IMR-90 (cell line): Measurements from ENCODE around the gene HYAL3. TPM values are rescaled to one million over a fixed set of nuclear protein-coding genes. Genes with fewer than 3 reads are reported as not detected.

ENCODE experiments used
- ATAC-seq: fragments of 200-7000 bp; cut with Tn5 transposase; 2 replicates; pipeline ENCODE4 v1.9.1; 2020; ENCODE audit warnings: low read depth, mild to moderate bottlenecking, moderate library complexity
- BruUV-seq: library from RNA; stranded (reverse); fragments of 400-500 nt; replicated peaks from 2 replicates; lab custom pipeline; 2021; lab: Mats Ljungman, UMichigan
- CTCF ChIA-PET: fragments of 300-600 bp; formaldehyde crosslinking; extraction: SDS; loops from one replicate; lab custom pipeline; 2021; ENCODE audit warnings: antibody characterized with exemption; lab: Yijun Ruan, JAX
- POLR2A ChIA-PET: fragments of 300-600 bp; sonication (Branson Sonifier 250); formaldehyde crosslinking; loops from one replicate; lab custom pipeline; 2022; ENCODE audit warnings: antibody characterized with exemption; ENCODE audit not compliant: unreplicated experiment; lab: Charles Lee
- DNase-seq: peaks from one replicate; pipeline ENCODE4 v3.0.0; 2013
- H2AFZ ChIP-seq: replicated peaks from 2 replicates; pipeline ENCODE3; 2013; ENCODE audit warnings: low read length, mild to moderate bottlenecking; ENCODE audit not compliant: poor library complexity
- H2AK5ac ChIP-seq: 2 replicates; pipeline ENCODE4 v1.6.1; 2013; ENCODE audit warnings: low read depth, low read length, inconsistent platforms
- H2AK9ac ChIP-seq: replicated peaks from 2 replicates; pipeline ENCODE3; 2013; ENCODE audit warnings: mild to moderate bottlenecking, low read depth, low read length, moderate library complexity; ENCODE audit not compliant: poor library complexity
- H2BK120ac ChIP-seq: 2 replicates; pipeline ENCODE4 v1.6.1; 2013; ENCODE audit warnings: low read depth, low read length, inconsistent platforms
- H2BK15ac ChIP-seq: 3 replicates; pipeline ENCODE4 v1.6.1; 2013; ENCODE audit warnings: low read depth, low read length, inconsistent platforms
- H2BK20ac ChIP-seq: 2 replicates; pipeline ENCODE4 v1.6.1; 2013; ENCODE audit warnings: low read depth, mild to moderate bottlenecking, inconsistent platforms, low read length, moderate library complexity
- H2BK5ac ChIP-seq: 2 replicates; pipeline ENCODE4 v1.6.1; 2013; ENCODE audit warnings: mild to moderate bottlenecking, low read depth, low read length, inconsistent platforms; ENCODE audit not compliant: poor library complexity, severe bottlenecking
- H3K14ac ChIP-seq: replicated peaks from 2 replicates; pipeline ENCODE4 v1.6.1; 2013; ENCODE audit warnings: low read depth, low read length, inconsistent platforms
- H3K18ac ChIP-seq: 2 replicates; pipeline ENCODE4 v1.6.1; 2013; ENCODE audit warnings: low read depth, low read length, control low read depth
- H3K23ac ChIP-seq: 2 replicates; pipeline ENCODE4 v1.6.1; 2013; ENCODE audit warnings: low read depth, low read length, inconsistent platforms
- H3K27ac ChIP-seq: 2 replicates; pipeline ENCODE4 v1.5.1; 2013; ENCODE audit warnings: mild to moderate bottlenecking, control low read depth, low read length; ENCODE audit not compliant: insufficient read depth
- H3K27me3 ChIP-seq: 2 replicates; pipeline ENCODE4 v1.6.1; 2013; ENCODE audit warnings: low read length; ENCODE audit not compliant: control insufficient read depth, insufficient read depth
- H3K36me3 ChIP-seq: 2 replicates; pipeline ENCODE4 v1.6.1; 2013; ENCODE audit warnings: low read length, mixed read lengths; ENCODE audit not compliant: control insufficient read depth, insufficient read depth
- H3K4ac ChIP-seq: 2 replicates; pipeline ENCODE4 v1.6.1; 2013; ENCODE audit warnings: low read depth, low read length, inconsistent platforms
- H3K4me1 ChIP-seq: 2 replicates; pipeline ENCODE4 v1.6.1; 2013; ENCODE audit warnings: low read length, mixed read lengths; ENCODE audit not compliant: control insufficient read depth, insufficient read depth
- H3K4me2 ChIP-seq: 2 replicates; pipeline ENCODE4 v1.6.1; 2013; ENCODE audit warnings: low read depth, mild to moderate bottlenecking, control low read depth, low read length, moderate library complexity
- H3K4me3 ChIP-seq: 2 replicates; pipeline ENCODE4 v1.5.1; 2013; ENCODE audit warnings: low read depth, mild to moderate bottlenecking, control low read depth, low read length, moderate library complexity; ENCODE audit not compliant: insufficient read depth
- H3K56ac ChIP-seq: 2 replicates; pipeline ENCODE4 v1.6.1; 2013; ENCODE audit warnings: low read length, inconsistent platforms; ENCODE audit not compliant: insufficient read depth; ENCODE audit errors: extremely low read depth
- H3K79me1 ChIP-seq, 2 experiments: 2 replicates each; pipeline ENCODE4 v1.6.1; 2013; ENCODE audit warnings: low read length in 2 of 2, inconsistent platforms in 1 of 2, low read depth in 1 of 2
- H3K9ac ChIP-seq: 2 replicates; pipeline ENCODE4 v1.6.1; 2013; ENCODE audit warnings: low read depth, low read length, control low read depth
- H3K9me1 ChIP-seq: 2 replicates; pipeline ENCODE4 v1.6.1; 2013; ENCODE audit warnings: low read length, inconsistent platforms; ENCODE audit not compliant: insufficient read depth
- H3K9me3 ChIP-seq: 2 replicates; pipeline ENCODE4 v1.6.1; 2013; ENCODE audit warnings: low read length; ENCODE audit not compliant: control insufficient read depth, insufficient read depth
- H4K20me1 ChIP-seq: 2 replicates; pipeline ENCODE4 v1.6.1; 2013; ENCODE audit warnings: low read length, inconsistent platforms; ENCODE audit not compliant: insufficient read depth
- H4K5ac ChIP-seq: 2 replicates; pipeline ENCODE4 v1.6.1; 2013; ENCODE audit warnings: mild to moderate bottlenecking, low read depth, low read length, control low read depth
- H4K8ac ChIP-seq, 2 experiments: 2 replicates each; pipeline ENCODE4 v1.6.1; 2013; ENCODE audit warnings: low read depth in 2 of 2, low read length in 2 of 2, control low read depth in 1 of 2, inconsistent platforms in 1 of 2
- H4K91ac ChIP-seq: 2 replicates; pipeline ENCODE4 v1.6.1; 2013; ENCODE audit warnings: low read depth, low read length, inconsistent platforms; ENCODE audit not compliant: insufficient read depth
- BHLHE40 ChIP-seq: fragments of 150-350 bp; IDR thresholded peaks from 2 replicates; pipeline ENCODE4 v1.6.1; 2016; ENCODE audit warnings: mild to moderate bottlenecking, low read depth, low read length
- CEBPB ChIP-seq: IDR thresholded peaks from 2 replicates; pipeline ENCODE4 v1.6.1; 2012; ENCODE audit warnings: low read depth, low read length, improper control_type of control experiment
- CHD1 ChIP-seq: IDR thresholded peaks from 2 replicates; pipeline ENCODE4 v1.6.1; 2012; ENCODE audit warnings: low read depth, low read length, improper control_type of control experiment
- FOS ChIP-seq: fragments of 150-350 bp; IDR thresholded peaks from 2 replicates; pipeline ENCODE4 v1.6.1; 2016; ENCODE audit warnings: low read depth, low read length
- MAFK ChIP-seq: IDR thresholded peaks from 2 replicates; pipeline ENCODE4 v1.6.1; 2012; ENCODE audit warnings: low read depth, low read length, improper control_type of control experiment
- MAZ ChIP-seq: IDR thresholded peaks from 2 replicates; pipeline ENCODE4 v1.6.1; 2012; ENCODE audit warnings: low read depth, mild to moderate bottlenecking, low read length, improper control_type of control experiment, moderate library complexity, borderline replicate concordance
- MXI1 ChIP-seq: IDR thresholded peaks from 2 replicates; pipeline ENCODE4 v1.6.1; 2012; ENCODE audit warnings: low read depth, mild to moderate bottlenecking, low read length, moderate library complexity, borderline replicate concordance
- NFE2L2 ChIP-seq: fragments of 150-350 bp; IDR thresholded peaks from 2 replicates; pipeline ENCODE4 v1.6.1; 2016; ENCODE audit warnings: low read depth, mild to moderate bottlenecking, low read length
- POLR2A ChIP-seq: IDR thresholded peaks from 2 replicates; pipeline ENCODE4 v1.6.1; 2012; ENCODE audit warnings: mild to moderate bottlenecking, low read depth, low read length
- RAD21 ChIP-seq: IDR thresholded peaks from 2 replicates; pipeline ENCODE4 v1.6.1; 2012; ENCODE audit warnings: low read length, improper control_type of control experiment
- RCOR1 ChIP-seq: IDR thresholded peaks from 2 replicates; pipeline ENCODE4 v1.6.1; 2012; ENCODE audit warnings: mild to moderate bottlenecking, low read length, improper control_type of control experiment; ENCODE audit not compliant: insufficient replicate concordance
- RFX5 ChIP-seq: IDR thresholded peaks from 2 replicates; pipeline ENCODE4 v1.8.0; 2012; ENCODE audit warnings: low read depth, mild to moderate bottlenecking, low read length, moderate library complexity
- SMC3 ChIP-seq: fragments of 150-350 bp; IDR thresholded peaks from 2 replicates; pipeline ENCODE4 v1.6.1; 2016; ENCODE audit warnings: low read depth, mild to moderate bottlenecking, antibody characterized with exemption, low read length, moderate library complexity
- USF2 ChIP-seq: fragments of 150-350 bp; IDR thresholded peaks from 2 replicates; pipeline ENCODE4 v1.6.1; 2017; ENCODE audit warnings: mild to moderate bottlenecking, antibody characterized with exemption, low read length, low read depth
- WGBS, 2 experiments: methylation state at CpG; one replicate each; pipeline versions ENCODE4 v1.1.5 to v1.1.7; 2013; ENCODE audit warnings: missing lambda C conversion rate in 2 of 2; ENCODE audit not compliant: insufficient read length in 1 of 2; ENCODE audit errors: extremely low coverage in 2 of 2; 5-methylcytosine and 5-hydroxymethylcytosine counted together
- dilution Hi-C: fragments of 300-500 bp; cut with HindIII; formaldehyde crosslinking; loops from one replicate; pipeline ENCODE4 v1.14.3; 2018; ENCODE audit warnings: low sequenced_read_pairs; ENCODE audit not compliant: unreplicated experiment
- in situ Hi-C: fragments of 300-500 bp; cut with MboI; formaldehyde crosslinking; loops from 3 replicates; pipeline ENCODE4 v1.14.3; 2019; ENCODE audit warnings: low sequenced_read_pairs, inconsistent platforms, mixed read lengths
- intact Hi-C: fragments of 100-400 bp; cut with micrococcal nuclease; formaldehyde crosslinking; loops from 2 replicates; pipeline ENCODE4 v1.10.0; 2022
- polyA plus RNA-seq, 3 experiments: library from polyadenylated mRNA; depleted of rRNA; stranded (reverse); fragments of >200 nt; gene quantifications; 2 replicates each; pipeline ENCODE4 v1.2.3, GENCODE V29; 2012; ENCODE audit warnings: low replicate concordance in 1 of 3
- total RNA-seq: library from RNA; depleted of rRNA; stranded (reverse); fragments of >200 nt; gene quantifications from 2 replicates; pipeline ENCODE4 v1.2.3, GENCODE V29; 2012
- TF ChIP-seq, protein P1 (sequence below): fragments of 150-350 bp; IDR thresholded peaks from 2 replicates; pipeline ENCODE4 v1.6.1; 2016; ENCODE audit warnings: low read depth, mild to moderate bottlenecking, low read length, moderate library complexity, borderline replicate concordance
- TF ChIP-seq, protein P2 (sequence below): conservative IDR thresholded peaks from 2 replicates; pipeline ENCODE4 v1.5.1; 2012; ENCODE audit warnings: mild to moderate bottlenecking, low read depth, low read length, improper control_type of control experiment

The HYAL3 gene
- total and polyA plus RNA-seq, 2 of the 4 experiments (the other 2 are of a cell fraction), result 2.7 to 5.7 TPM

- Histone ChIP-seq H2AK5ac (0 out of 2 replicates have a peak overlapping the region, but pooled peaks have one; percentile 9), H2AK9ac (peak overlapping the region; percentile 90), H3K9ac (no peak overlapping the region), H4K8ac (no peak overlapping the region; a peak in 1 of 4 replicates), H3K56ac (no peak overlapping the region), H4K5ac (no peak overlapping the region), H3K4me3 (no peak overlapping the region), H2BK15ac (no peak overlapping the region), H3K4me1 (peaks cover 13% of the 10 kb centered on the region), H4K20me1 (no peaks in the 10 kb centered on the region), H3K9me3 (no peaks in the 10 kb centered on the region), H3K9me1 (peaks cover 21% of the 10 kb centered on the region), H3K27me3 (no peaks in the 10 kb centered on the region), H3K14ac (no peak overlapping the region), H3K27ac (no peak overlapping the region), H3K23ac (no peak overlapping the region), H2BK120ac (no peak overlapping the region), H2BK20ac (no peak overlapping the region), H4K91ac (no peak overlapping the region), H3K79me1 (peaks cover 13 to 31% of the 10 kb centered on the region in 2 experiments), H3K4me2 (no peak overlapping the region), H3K18ac (no peak overlapping the region), H3K36me3 (no peaks in the 10 kb centered on the region), H2AFZ (peak overlapping the region; percentile 95), H3K4ac (no peak overlapping the region), H2BK5ac (peak overlapping the region; percentile 61)
- BruUV-seq, result no TSS peak
- CTCF ChIA-PET, result no interaction called here
- in situ Hi-C loops (no loop called here), dilution Hi-C loops (no loop called here), intact Hi-C loops (no loop called here)
- ATAC-seq, result no peak
- POLR2A ChIA-PET, result no interaction called here
- DNase-seq, result no peak
- TF ChIP-seq BHLHE40 (no peak), POLR2A (no peak), FOS (no peak), MAFK (no peak), RAD21 (no peak), NFE2L2 (no peak), RCOR1 (no peak), USF2 (no peak), CEBPB (no peak), RFX5 (no peak), MAZ (no peak), CHD1 (no peak), MXI1 (no peak), SMC3 (no peak)
- TF ChIP-seq, protein P1, sequence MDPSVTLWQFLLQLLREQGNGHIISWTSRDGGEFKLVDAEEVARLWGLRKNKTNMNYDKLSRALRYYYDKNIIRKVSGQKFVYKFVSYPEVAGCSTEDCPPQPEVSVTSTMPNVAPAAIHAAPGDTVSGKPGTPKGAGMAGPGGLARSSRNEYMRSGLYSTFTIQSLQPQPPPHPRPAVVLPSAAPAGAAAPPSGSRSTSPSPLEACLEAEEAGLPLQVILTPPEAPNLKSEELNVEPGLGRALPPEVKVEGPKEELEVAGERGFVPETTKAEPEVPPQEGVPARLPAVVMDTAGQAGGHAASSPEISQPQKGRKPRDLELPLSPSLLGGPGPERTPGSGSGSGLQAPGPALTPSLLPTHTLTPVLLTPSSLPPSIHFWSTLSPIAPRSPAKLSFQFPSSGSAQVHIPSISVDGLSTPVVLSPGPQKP, result no peak
- TF ChIP-seq, protein P2, sequence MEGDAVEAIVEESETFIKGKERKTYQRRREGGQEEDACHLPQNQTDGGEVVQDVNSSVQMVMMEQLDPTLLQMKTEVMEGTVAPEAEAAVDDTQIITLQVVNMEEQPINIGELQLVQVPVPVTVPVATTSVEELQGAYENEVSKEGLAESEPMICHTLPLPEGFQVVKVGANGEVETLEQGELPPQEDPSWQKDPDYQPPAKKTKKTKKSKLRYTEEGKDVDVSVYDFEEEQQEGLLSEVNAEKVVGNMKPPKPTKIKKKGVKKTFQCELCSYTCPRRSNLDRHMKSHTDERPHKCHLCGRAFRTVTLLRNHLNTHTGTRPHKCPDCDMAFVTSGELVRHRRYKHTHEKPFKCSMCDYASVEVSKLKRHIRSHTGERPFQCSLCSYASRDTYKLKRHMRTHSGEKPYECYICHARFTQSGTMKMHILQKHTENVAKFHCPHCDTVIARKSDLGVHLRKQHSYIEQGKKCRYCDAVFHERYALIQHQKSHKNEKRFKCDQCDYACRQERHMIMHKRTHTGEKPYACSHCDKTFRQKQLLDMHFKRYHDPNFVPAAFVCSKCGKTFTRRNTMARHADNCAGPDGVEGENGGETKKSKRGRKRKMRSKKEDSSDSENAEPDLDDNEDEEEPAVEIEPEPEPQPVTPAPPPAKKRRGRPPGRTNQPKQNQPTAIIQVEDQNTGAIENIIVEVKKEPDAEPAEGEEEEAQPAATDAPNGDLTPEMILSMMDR, result no peak
- WGBS, 2 experiments, result 75% methylated on average over 4 of the region's 6 CpGs; no CpG with 5 or more reads in 1 of the 2 experiments
Observed at GRCh38 chr3:50300681-50301254, 1.6 kb upstream of the HYAL3 start.
